H1 (cell line): ENCODE measurements around the gene EEF1A2.

Source experiments
- ASH2L ChIP-seq: fragments of 200-600, 300-600 bp; sonication (generic); IDR thresholded peaks from one replicate; pipeline ENCODE4 v1.7.1; 2017; ENCODE audit warnings: low read length
- CEBPB ChIP-seq: IDR thresholded peaks from 2 replicates; pipeline ENCODE4 v1.6.1; 2012; ENCODE audit warnings: low read depth, low read length
- CHD2 ChIP-seq: IDR thresholded peaks from 2 replicates; pipeline ENCODE4 v1.6.1; 2012; ENCODE audit warnings: low read length, improper control_type of control experiment
- CTCF ChIP-seq, 3 experiments: IDR thresholded peaks; 1 replicate in 2 of 3; 2 replicates in 1 of 3; pipeline versions ENCODE4 v1.5.1 to v1.6.1; 2011; ENCODE audit warnings: low read length in 3 of 3, mild to moderate bottlenecking in 3 of 3, inconsistent platforms in 2 of 3, low read depth in 1 of 3, moderate library complexity in 1 of 3; ENCODE audit not compliant: insufficient read depth in 1 of 3; ENCODE audit errors: control extremely low read depth in 1 of 3
- EP300 ChIP-seq, 2 experiments: IDR thresholded peaks; 1 replicate in 1 of 2; 2 replicates in 1 of 2; pipeline ENCODE4 v1.6.1; 2011 to 2012; ENCODE audit warnings: low read depth in 2 of 2, low read length in 2 of 2, mild to moderate bottlenecking in 2 of 2, borderline replicate concordance in 1 of 2, inconsistent platforms in 1 of 2, moderate library complexity in 1 of 2
- EZH2 ChIP-seq: fragments of 200-600 bp; sonication (generic); IDR thresholded peaks from 2 replicates; pipeline ENCODE4 v1.7.1; 2012; ENCODE audit warnings: low read depth, mild to moderate bottlenecking, moderate library complexity, low read length, inconsistent platforms; ENCODE audit not compliant: severe bottlenecking
- FOSL1 ChIP-seq: IDR thresholded peaks from 2 replicates; pipeline ENCODE4 v1.6.1; 2011; ENCODE audit warnings: mild to moderate bottlenecking, low read depth, low read length, moderate library complexity; ENCODE audit not compliant: insufficient read depth
- HDAC6 ChIP-seq: IDR thresholded peaks from one replicate; pipeline ENCODE4 v1.7.1; 2012; ENCODE audit warnings: low read depth, mild to moderate bottlenecking, inconsistent platforms, low read length, moderate library complexity
- PHF8 ChIP-seq: fragments of 200-600 bp; sonication (generic); conservative IDR thresholded peaks from 2 replicates; pipeline ENCODE4 v1.7.1; 2012; ENCODE audit warnings: low read depth, mild to moderate bottlenecking, inconsistent platforms, low read length, moderate library complexity
- POLR2A ChIP-seq, 2 experiments: IDR thresholded peaks; 1 replicate in 1 of 2; 2 replicates in 1 of 2; pipeline ENCODE4 v1.6.1; 2011; ENCODE audit warnings: low read depth in 2 of 2, low read length in 2 of 2, mild to moderate bottlenecking in 2 of 2; ENCODE audit errors: control extremely low read depth in 1 of 2
- POLR2AphosphoS5 ChIP-seq: IDR thresholded peaks from 2 replicates; pipeline ENCODE4 v1.6.1; 2011; ENCODE audit warnings: low read depth, low read length
- SIN3A ChIP-seq, 2 experiments: IDR thresholded peaks in 1 of 2; conservative IDR thresholded peaks in 1 of 2; 2 replicates each; pipeline ENCODE4 v1.6.1; 2011 to 2012; ENCODE audit warnings: low read length in 2 of 2, improper control_type of control experiment in 1 of 2, low read depth in 1 of 2, mild to moderate bottlenecking in 1 of 2
- TBP ChIP-seq: IDR thresholded peaks from 2 replicates; pipeline ENCODE4 v1.6.1; 2011; ENCODE audit warnings: low read depth, low read length, improper control_type of control experiment
- ZNF274 ChIP-seq: IDR thresholded peaks from 2 replicates; pipeline ENCODE4 v1.7.0; 2012; ENCODE audit warnings: low read length, borderline replicate concordance; ENCODE audit errors: extremely low read depth

- no peak for TF ChIP-seq CTCF (IDR thresholded peaks at IDR 0.05; ENCODE audit: control extremely low read depth in 1 of 3, insufficient read depth in 1 of 3, low read depth in 1 of 3, low read length in 3 of 3)
- TF ChIP-seq POLR2A (IDR thresholded peaks at IDR 0.05; ENCODE audit: control extremely low read depth in 1 of 2, low read depth in 2 of 2, low read length in 2 of 2), result no peak
- no peak for TF ChIP-seq CHD2
- TF ChIP-seq HDAC6, result no peak
- TF ChIP-seq TBP, result no peak
- TF ChIP-seq POLR2AphosphoS5, result no peak
- no peak for TF ChIP-seq CEBPB
- no peak for TF ChIP-seq SIN3A (conservative IDR thresholded peaks at IDR 0.05 in 1 of 2, IDR thresholded peaks at IDR 0.05 in 1 of 2; ENCODE audit: low read depth in 1 of 2, low read length in 2 of 2)
- no peak for TF ChIP-seq EP300 (IDR thresholded peaks at IDR 0.05; ENCODE audit: borderline replicate concordance in 1 of 2, low read depth in 2 of 2, low read length in 2 of 2)
- no peak for TF ChIP-seq PHF8
- no peak for TF ChIP-seq ZNF274
- no peak for TF ChIP-seq ASH2L
- TF ChIP-seq FOSL1, result no peak
- TF ChIP-seq EZH2, result no peak
Observed at GRCh38 chr20:63504642-63505041, 5.8 kb upstream of the EEF1A2 start.
